ENCODE results near the gene SCAMP3.
"Not testable (repeated sequence)": the region's sequence is repeated elsewhere in the genome, so short reads cannot be mapped to it uniquely, and the experiment has no call there.

SCAMP3 gene

DNA sequence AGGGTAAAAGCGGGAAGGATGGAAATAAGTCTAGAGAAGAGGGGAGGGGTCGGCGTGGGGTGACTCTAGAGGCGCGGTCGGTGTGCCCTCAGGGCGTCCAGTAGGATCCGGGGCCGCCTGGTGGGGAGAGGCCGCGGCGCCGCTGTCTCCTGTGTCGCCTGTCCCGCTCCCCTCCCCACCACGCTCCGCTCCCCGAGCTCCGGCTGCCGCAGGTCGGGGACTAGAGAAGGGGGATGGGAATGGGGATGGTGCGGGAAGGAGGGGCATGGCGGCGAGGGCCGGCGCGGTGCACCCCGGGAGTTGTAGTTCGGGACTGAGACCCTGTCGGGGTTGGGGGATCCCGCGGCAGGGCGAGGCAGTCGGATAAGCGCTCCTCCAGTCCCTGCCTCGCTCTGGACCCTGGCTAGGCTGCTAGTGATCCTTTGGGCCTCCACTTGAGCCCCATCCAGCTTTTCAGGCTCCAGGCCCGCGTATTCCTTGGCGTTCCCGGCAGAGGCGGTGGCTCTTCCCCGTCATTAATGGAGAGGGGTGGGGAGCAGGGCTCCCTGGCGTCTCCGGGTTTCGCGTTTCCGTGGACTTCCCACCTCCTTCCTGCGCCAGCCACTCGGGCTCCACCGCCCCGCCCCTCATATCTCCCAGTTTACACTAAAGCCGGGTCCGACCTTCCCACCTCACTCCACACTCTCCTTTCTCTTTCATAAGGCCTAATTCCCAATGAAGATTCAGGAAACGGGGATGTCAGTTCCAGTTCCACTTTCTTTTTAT lies 6.7 kb downstream of the SCAMP3 start, which contains the start of gene ENTREP3:
ENTREP3 (minus strand) TSS at position 241 of the 765 bp plus-strand sequence. CDS start 606 bp downstream, outside the sequence.
- H3K4me3 ChIP-seq (ENCODE audit: low read depth, low read length): peak within 1 kb of the TSS; percentile 67

DNA sequence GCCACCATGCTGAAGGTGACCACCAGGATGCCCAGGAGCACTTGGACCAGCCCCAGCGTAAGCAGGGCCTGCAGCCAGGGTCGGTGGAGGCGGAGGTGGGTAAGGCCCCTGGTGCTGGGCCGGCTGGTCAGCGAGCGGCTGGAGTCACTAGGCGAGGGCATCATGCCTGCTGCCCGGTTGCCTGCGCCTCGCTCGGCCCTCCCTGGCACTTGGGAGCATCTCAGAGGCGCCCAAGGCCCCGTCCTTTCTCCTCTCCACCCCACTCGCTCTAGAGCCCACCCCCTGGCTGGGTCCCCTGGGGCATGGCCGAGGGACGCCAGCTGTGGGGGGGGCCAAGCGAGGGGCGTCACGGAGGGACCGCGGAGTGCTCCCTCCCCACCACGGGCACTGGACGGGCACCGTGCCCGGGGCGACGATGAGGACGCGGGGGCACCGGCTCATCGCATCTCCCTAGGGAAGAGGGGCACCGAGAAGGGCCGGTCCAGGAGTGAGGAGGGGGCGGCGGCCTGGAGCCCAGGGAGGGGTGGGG lies 7.4 kb downstream of the SCAMP3 start:
- H3K4me3 ChIP-seq (ENCODE audit: low read depth, low read length): peak overlapping the region; percentile 67

DNA sequence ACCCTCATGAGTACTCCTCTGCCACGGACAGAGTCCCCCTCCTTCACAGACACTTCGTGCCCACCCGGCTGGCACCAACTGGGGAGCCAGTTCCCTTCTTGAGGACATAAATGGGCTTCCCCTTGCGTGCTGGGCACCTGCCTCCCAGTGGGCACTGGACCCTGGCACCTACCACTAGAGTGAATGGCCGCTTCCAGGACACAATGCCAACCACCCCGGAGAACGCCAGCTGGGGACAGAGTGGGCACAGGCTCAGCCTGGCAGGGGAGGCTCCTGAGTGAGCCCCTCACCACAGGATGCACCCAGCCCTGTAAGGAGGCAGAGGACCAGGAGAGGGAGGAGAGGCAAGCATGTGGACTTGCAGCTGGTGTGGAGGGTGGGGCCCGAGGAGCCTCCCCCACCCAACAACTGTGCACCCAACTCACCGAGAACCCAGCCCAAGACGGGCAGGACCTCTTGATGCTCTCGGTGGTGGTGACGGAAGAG lies 7.9 kb downstream of the SCAMP3 start:
- no peak overlapping the region for H3K4me3 ChIP-seq (ENCODE audit: low read depth, low read length)

DNA sequence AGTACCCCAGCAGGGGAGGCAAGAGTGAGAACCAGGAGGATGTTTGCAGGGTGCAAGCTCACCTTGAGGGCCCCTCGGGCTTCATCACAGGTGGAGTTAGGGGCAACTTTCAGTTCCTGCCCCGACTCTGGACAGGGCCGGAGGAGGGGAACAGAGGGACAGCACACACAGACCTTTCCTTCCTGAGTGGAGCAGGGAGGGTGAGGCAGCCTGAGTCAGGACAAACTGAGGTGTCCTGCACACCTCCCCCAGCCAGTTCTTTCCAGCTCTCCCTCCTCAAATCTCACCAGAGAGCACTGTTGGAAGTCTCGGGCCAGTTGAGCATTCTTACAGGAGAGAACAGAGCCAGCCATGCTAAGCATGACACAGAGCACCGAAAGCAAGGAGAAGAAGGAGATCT lies 8.4 kb downstream of the SCAMP3 start:
- H3K4me3 ChIP-seq (ENCODE audit: low read depth, low read length): no peak overlapping the region

DNA sequence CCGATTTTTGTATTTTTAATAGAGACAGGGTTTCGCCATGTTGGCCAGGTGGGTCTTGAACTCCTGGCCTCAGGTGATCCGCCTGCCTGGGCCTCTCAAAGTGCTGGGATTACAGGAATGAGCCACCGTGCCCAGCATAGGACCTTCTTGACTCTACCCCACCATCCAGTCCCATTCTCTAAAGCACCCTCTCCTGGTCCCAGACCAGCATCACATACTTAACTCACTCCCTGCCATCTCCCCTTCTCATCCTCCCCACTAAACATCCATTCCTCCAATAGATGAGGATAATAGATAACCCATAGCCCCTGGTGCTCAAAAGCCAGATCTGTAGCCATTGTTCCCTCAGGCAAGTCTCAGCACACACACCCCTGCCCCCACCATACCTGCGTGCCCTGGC lies 9.0 kb downstream of the SCAMP3 start:
- H3K4me3 ChIP-seq (ENCODE audit: low read depth, low read length): no peak overlapping the region

DNA sequence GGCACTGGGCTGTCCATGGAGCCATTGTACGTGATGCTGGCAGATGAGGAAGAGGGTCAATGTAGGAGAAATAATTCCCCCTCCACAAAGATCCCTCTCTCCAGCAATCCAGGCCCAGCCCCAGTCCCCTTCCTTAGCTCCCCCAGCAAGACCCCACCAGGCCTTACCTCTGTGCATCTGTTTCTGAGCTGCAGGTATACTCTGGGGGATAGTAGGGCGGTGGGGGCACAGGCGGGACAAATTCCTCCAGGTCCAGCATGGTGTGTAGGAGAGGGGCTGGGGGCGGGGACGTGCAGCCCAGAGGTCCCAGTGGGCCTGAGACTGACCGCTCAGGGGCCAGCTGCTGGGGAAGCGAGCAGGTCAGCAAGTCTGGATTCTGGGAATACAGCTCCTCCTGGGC lies 10.6 kb downstream of the SCAMP3 start:
- no peak overlapping the region for H3K4me3 ChIP-seq (ENCODE audit: low read depth, low read length)

DNA sequence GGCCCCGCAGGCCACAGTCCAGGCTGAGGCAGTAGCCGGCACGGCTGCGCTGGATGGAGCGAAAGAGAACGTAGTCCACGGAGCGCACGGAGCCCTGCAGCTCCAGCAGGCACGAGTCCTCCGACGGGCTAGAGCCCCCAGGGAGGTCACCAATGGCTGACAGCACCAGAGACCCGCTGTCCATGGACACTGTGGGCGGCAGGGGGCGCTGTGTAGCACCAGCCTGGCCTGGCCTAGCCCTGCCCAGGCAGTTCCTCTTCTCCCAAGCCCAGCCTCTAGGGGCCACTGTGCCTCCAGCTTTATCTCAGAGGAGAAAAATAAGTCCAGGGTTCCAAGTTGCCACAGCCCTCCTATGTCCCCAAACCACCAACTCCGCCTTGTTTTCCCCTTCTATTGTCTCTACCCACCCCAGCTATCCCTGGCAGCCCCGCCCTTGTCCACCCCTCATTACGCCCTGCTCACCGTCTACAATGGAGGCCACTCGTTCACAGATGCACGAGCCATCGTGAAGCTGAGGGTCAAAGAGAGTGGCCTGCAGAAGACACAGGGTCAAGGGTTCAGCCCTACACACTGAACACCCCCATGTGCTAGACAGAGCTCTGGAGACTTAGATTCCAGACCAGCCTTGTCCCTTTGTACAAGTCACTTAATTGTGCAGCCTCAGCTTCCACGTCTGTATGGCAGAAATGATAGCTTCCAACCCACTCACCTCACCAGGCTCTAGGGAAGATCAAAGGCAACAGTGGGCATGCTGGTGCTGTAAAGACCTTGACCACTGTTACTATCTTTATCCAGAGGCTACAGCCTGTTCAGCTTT lies 11.3 kb downstream of the SCAMP3 start:
- H3K4me3 ChIP-seq (ENCODE audit: low read depth, low read length): peak overlapping the region; percentile 69

DNA sequence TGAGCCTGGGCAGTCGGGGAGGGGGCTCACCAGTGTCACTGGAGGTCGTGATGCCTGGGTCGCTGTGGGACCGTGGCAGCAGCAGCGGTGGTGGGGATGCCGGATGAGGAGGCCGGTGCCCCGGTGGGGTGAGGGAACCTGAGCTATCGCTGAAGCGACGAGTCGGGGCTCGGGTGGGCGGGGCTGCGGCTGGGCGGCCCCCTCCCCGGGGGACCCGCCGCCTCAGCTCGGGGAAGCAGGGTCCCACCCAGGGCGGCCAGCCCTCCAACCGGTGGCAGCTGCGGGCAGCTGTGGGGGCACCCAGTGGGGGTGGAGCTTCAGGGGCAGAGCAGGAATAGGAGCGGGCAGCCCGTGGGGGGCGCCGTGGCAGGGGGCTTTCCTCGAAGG lies 11.9 kb downstream of the SCAMP3 start:
- peak overlapping the region; percentile 69 for H3K4me3 ChIP-seq (ENCODE audit: low read depth, low read length)

DNA sequence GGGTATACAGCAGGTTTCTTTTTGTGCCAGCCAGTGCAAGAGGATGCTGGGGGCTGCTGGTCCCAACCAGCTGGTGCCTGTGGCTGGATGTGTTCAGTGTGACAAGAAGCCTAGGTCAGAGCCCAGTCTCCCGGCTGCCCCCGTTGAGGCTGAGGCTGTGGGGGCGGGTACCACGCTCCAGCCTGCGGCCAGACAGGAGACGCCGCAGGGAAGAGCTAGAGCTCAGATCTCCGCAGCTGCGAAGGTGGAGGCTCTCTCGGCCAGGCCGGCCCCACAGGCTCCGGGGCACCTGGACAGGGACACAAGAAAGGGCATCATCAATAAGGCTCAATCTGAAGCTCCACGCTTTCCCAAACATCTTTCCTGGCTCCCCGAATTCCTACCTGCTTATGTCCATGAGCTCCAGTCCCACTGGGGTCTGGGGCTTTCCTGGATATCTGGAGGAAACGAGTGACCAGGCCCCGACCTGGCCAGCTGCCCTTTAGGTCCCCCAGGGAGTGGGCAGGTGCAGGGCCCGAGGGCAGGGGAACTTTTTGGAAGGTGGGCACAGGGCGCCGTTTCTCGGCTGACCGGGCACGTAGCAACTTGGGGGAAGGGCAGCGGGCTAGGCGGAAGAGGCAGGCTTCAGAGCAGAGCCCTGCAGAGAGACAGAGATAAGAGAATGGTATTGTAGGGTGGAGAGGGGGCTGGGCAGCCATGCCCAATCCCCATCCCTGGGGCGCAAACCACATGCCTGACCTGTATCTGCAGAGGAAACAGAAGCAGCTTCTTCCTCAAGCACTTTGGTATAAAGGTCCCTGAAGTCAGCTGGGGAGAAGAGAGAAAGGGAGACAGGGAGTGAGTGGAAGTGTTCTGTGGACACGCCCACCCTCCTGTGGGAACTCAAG lies 14.2 kb downstream of the SCAMP3 start:
- H3K4me3 ChIP-seq (ENCODE audit: low read depth, low read length): no peak overlapping the region

DNA sequence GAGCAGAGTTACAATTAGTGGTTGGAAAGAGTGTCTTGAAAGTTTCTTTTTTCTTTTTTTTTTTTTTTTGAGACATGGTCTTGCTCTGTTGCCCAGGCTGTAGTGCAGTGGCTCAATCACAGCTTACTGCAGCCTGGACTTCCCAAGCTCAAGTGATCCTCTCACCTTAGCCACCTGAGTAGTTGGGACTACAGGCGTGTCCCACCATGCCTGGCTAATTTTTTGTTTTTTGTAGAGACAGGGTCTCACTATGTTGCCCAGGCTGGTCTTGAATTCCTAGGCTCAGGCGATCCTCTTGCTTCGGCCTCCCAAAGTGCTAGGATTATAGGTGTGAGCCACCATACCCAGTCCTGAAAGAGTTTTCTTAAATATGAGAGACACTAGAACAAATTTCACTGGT lies 15.4 kb downstream of the SCAMP3 start:
- H3K4me3 ChIP-seq (ENCODE audit: low read depth, low read length): not testable (repeated sequence)

DNA sequence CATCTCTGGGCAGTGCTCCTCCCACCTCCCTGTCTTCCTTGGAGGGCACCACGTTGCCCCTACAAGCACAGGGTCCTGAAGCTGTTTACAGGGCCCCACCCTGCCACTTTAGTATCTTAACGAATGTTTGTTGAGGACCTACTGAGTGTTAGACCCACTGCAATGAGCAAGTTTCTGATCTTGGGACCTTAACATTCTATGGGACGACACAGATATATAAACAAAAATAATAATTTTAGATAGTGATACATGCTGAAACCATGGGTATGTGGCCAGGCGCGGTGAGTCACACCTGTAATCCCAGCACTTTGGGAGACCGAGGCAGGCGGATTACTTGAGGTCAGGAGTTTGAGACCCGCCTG lies 17.0 kb downstream of the SCAMP3 start:
- peak overlapping the region; percentile 48 for H3K4me3 ChIP-seq (ENCODE audit: low read depth, low read length)

DNA sequence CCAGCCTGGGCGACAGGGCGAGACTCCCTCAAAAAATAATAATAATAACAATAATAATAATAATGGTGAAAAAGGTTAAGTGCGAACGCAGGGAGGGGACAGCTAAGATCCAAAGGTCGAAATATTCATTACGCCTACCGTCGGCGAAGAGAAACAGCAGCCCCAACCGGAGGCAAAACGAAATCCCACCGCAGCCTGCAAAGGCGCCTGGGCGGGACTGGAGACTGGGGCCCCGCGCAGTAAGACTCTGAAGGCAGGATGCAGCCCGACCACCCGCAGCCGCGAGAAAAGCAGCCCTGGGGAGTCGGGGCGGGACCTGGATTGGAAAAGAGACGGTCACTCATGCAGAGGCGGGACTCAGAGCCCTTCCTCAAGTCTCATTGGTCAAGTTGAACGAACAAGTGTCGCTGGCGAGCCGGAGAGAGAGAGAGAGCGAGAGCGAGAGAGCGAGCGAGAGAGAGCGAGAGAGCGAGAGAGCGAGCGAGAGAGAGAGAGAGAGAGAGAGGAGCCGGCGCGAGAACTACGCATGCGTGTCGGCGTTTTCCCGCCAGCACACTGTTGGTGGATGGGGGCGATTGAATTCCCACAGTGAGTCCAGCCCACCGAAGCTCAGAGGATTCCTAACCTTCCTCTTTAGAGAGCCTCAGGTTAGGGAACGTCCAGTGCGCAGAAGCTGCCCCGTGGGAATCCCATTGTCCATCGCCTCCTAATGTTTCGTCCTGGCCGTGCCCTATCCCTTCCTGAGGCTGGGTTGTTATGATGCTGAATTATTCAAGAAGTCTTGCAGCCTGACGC lies 17.6 kb downstream of the SCAMP3 start:
- peak overlapping the region; percentile 48 for H3K4me3 ChIP-seq (ENCODE audit: low read depth, low read length)

DNA sequence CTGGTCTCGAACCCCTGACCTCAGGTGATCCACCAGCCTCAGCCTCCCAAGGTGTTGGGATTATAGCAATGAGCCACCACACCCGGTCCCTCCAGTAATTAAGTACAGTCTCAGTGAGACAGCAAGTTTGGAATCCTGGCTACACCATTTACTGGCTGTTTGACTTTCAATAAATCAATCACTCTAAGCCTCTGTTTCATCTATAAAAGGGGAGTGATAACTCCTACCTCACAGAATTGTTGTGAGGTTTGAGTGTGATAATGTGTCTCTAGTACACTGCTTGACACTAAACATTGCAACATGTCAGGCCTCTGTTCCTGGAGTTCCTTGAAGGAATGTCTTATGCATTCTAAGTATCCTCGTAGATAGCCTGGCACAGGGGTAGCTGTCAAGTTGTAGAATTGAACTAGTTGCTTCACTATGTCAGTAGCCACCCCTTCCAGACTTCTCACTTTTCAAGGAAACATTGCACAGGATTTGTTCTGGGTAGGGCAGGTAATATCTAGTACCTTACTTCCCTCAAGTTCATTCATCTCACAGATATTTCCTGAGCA lies 19.3 kb downstream of the SCAMP3 start:
- no peak overlapping the region for H3K4me3 ChIP-seq (ENCODE audit: low read depth, low read length)

DNA sequence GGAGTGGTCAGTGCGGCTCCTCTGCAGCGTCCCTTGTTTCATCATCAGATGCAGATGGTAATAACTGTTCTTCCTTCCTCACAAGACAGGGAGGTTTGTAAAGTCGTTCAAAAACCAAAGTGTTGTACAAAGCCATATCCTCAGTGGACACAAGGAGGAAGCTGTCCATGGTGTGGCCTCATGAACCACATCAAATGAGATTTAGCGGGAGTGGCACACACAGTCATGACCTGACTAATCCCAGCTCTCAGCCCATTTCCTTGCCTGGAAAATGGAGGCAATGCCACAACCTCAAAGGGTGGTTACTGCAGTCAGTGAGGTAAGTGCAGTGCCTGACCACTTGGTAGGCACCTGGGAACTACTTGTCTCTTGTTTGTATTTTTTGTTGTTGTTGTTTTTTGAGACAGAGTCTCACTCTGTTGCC lies 20.3 kb downstream of the SCAMP3 start:
- H3K4me3 ChIP-seq (ENCODE audit: low read depth, low read length): no peak overlapping the region

DNA sequence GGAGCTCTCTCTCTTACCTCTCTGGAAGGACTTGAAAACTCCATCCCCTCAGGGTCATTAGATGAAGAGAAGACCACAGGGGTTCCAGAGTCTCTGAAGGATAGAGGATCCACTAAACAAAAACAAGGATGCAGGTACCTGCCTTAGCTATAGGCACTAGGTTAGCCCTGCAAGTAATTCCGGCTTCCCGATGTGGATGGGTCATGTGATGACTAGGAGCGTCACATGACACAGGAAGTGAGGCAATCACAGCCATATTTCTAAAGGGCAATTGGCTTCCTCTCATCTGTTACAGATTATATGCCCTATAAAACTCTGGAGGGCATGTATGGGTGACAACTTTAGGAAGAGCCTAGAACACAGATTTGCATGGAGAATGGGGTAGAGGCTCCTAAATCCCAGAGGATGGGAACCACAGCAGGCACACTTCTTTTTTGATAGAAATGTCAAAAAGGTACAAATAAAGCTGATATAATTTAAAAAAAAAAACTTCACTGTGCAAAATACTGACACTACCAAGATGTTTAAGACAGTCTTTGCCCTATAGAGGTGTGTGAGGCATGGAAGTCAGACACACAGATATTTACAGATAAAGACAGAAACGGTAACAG lies 21.0 kb downstream of the SCAMP3 start:
- peak overlapping the region; percentile 33 for H3K4me3 ChIP-seq (ENCODE audit: low read depth, low read length)

DNA sequence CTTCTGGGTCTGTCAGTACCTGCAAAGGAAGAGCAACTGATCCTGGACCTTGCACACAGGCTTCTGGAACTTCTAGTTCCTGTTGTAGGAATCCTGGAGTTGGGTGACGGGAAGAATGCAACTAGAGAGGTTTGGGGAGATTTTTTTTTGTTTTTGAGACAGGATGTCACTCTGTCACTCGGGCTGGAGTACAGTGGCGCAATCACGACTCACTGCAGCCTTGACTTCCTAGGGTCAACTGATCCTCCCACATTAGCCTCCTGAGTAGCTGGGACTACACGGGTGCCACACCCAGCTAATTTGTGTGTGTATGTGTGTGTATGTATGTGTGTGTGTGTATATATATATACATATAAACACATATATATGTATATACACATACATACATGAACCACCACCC lies 25.7 kb downstream of the SCAMP3 start:
- no peak overlapping the region for H3K4me3 ChIP-seq (ENCODE audit: low read depth, low read length)

DNA sequence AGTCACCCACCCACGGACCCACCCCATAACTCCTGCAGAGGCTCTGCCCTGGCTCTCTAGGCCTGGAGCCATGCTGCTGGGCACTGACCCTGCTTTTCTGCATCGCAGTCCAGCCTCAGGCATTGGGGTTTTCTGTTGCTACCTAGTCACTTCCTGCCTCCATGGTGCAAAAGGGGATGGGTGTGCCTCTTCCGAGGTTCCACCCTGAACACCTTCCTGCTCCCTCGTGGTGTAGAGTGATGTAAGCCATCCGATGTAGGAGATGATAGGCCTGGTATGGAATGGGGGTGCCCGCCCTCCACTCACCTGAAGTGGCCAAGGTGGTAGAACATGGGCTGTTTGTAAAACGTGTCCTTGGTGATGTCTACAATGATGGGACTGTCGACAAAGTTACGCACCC lies 26.8 kb downstream of the SCAMP3 start:
- H3K4me3 ChIP-seq (ENCODE audit: low read depth, low read length): not testable (repeated sequence)

DNA sequence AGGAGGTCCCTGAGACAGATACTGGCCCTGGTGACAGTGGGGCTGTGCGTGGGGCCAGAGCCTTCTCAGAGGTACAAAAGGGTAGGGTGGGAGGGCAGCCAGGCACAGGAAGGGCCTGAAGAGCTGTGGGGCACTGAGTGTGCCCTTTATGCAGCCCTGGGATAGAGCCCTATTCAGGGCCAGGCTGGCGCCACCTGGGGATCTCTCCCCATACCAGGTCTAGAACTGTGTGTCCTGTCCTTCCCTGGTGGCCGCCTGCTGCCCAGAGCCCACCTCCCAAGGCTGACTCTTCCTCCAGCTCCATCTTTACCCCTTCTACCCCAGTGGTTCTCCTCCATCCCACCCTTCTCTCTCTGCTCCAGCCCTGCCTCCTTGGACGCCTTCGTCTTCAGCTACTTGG lies 28.7 kb downstream of the SCAMP3 start:
- not testable (repeated sequence) for H3K4me3 ChIP-seq (ENCODE audit: low read depth, low read length)
